B cell (primary cell): ENCODE measurements around the gene SORL1. TPM values are rescaled to one million over a fixed set of nuclear protein-coding genes. Genes with fewer than 3 reads are reported as not detected.

ENCODE experiments used
- ATAC-seq: fragments of 200-7000 bp; cut with Tn5 transposase; one replicate; pipeline ENCODE4 v1.10.0; 2021; ENCODE audit warnings: low read depth, mild to moderate bottlenecking, moderate number of reproducible peaks, moderate library complexity
- CTCF ChIA-PET: fragments of 350-600 bp; sonication (Branson Sonifier 250); formaldehyde crosslinking; loops from one replicate; lab custom pipeline; 2021; ENCODE audit warnings: antibody characterized with exemption, inconsistent platforms; lab: Charles Lee
- POLR2A ChIA-PET: fragments of 350-600 bp; sonication (Branson Sonifier 250); formaldehyde crosslinking; loops from one replicate; lab custom pipeline; 2021; ENCODE audit warnings: antibody characterized with exemption; lab: Charles Lee
- DNase-seq: peaks from one replicate; pipeline ENCODE4 v3.0.0; 2013
- H2AFZ ChIP-seq: 2 replicates; pipeline ENCODE4 v1.6.1; 2012; ENCODE audit warnings: mild to moderate bottlenecking, low read depth, low read length; ENCODE audit not compliant: insufficient read depth, poor library complexity, severe bottlenecking
- H3K27ac ChIP-seq, 2 donors: 1 replicate in 1 of 2; 2 replicates in 1 of 2; pipeline ENCODE4 v1.5.1; 2012 to 2013; ENCODE audit warnings: low read length in 2 of 2, mild to moderate bottlenecking in 2 of 2, moderate library complexity in 1 of 2
- H3K27me3 ChIP-seq, 4 experiments: fragments of 200-600 bp in 1 of 4; sonication (generic) in 1 of 4; replicated peaks in 1 of 4; 1 replicate in 2 of 4; 2 replicates in 2 of 4; pipeline versions ENCODE4 v1.6.1 to v1.7.0; 2013 to 2016; ENCODE audit warnings: low read length in 3 of 4, mild to moderate bottlenecking in 2 of 4, mixed read lengths in 1 of 4, moderate library complexity in 1 of 4; ENCODE audit not compliant: insufficient read depth in 4 of 4, control insufficient read depth in 3 of 4; ENCODE audit errors: control extremely low read depth in 1 of 4
- H3K36me3 ChIP-seq, 2 experiments: replicated peaks in 1 of 2; 1 replicate in 1 of 2; 2 replicates in 1 of 2; pipeline versions ENCODE4 v1.6.1 to v1.7.1; 2013; ENCODE audit warnings: low read length in 1 of 2; ENCODE audit not compliant: insufficient read depth in 2 of 2, control insufficient read depth in 1 of 2; ENCODE audit errors: control extremely low read depth in 1 of 2, extremely low read depth in 1 of 2
- H3K4me1 ChIP-seq, 2 donors: fragments of 200-600 bp in 1 of 2; sonication (generic) in 1 of 2; 1 replicate in 1 of 2; 2 replicates in 1 of 2; pipeline versions ENCODE4 v1.5.1 to v1.6.1; 2013 to 2017; ENCODE audit warnings: low read length in 2 of 2; ENCODE audit not compliant: control insufficient read depth in 2 of 2, insufficient read depth in 2 of 2
- H3K4me2 ChIP-seq: replicated peaks from 2 replicates; pipeline ENCODE3; 2012; ENCODE audit warnings: mild to moderate bottlenecking, low read depth, low read length; ENCODE audit not compliant: poor library complexity, severe bottlenecking
- H3K4me3 ChIP-seq, 5 experiments: fragments of 200-600 bp in 1 of 5; sonication (generic) in 1 of 5; 1 replicate in 3 of 5; 2 replicates in 2 of 5; pipeline versions ENCODE4 v1.5.1 to v1.7.0; 2011 to 2016; ENCODE audit warnings: low read length in 4 of 5, mild to moderate bottlenecking in 4 of 5, low read depth in 2 of 5, control low read depth in 1 of 5, moderate library complexity in 1 of 5; ENCODE audit not compliant: insufficient read depth in 1 of 5; ENCODE audit errors: control extremely low read depth in 1 of 5, extremely low read depth in 1 of 5
- H3K79me2 ChIP-seq: fragments of 200-600 bp; sonication (generic); one replicate; pipeline ENCODE4 v1.6.0; 2016; ENCODE audit warnings: low read length; ENCODE audit not compliant: control insufficient read depth, insufficient read depth
- H3K9ac ChIP-seq: fragments of 200-600 bp; sonication (generic); 2 replicates; pipeline ENCODE4 v1.6.1; 2017; ENCODE audit warnings: mild to moderate bottlenecking, low read length, moderate library complexity
- H3K9me3 ChIP-seq, 3 donors: one replicate each; pipeline versions ENCODE4 v1.6.1 to v1.7.1; 2013; ENCODE audit warnings: low read length in 2 of 3; ENCODE audit not compliant: control insufficient read depth in 2 of 3, insufficient read depth in 1 of 3; ENCODE audit errors: control extremely low read depth in 1 of 3
- H4K20me1 ChIP-seq: 2 replicates; pipeline ENCODE4 v1.6.0; 2012; ENCODE audit warnings: mild to moderate bottlenecking, low read length; ENCODE audit not compliant: insufficient read depth, control insufficient read depth, poor library complexity, severe bottlenecking
- H3K27ac Mint-ChIP-seq: one replicate; pipeline ENCODE4 v1.8.0; 2021; ENCODE audit warnings: mixed read lengths
- H3K27me3 Mint-ChIP-seq: one replicate; pipeline ENCODE4 v1.8.0; 2021; ENCODE audit warnings: mixed read lengths
- H3K4me1 Mint-ChIP-seq: one replicate; pipeline ENCODE4 v1.8.0; 2021; ENCODE audit warnings: mixed read lengths
- H3K4me3 Mint-ChIP-seq: one replicate; pipeline ENCODE4 v1.8.0; 2021; ENCODE audit warnings: mixed read lengths
- H3K9me3 Mint-ChIP-seq: one replicate; pipeline ENCODE4 v1.8.0; 2022; ENCODE audit warnings: mixed read lengths; ENCODE audit not compliant: insufficient read depth
- CTCF ChIP-seq: fragments of 200-600 bp; IDR thresholded peaks from one replicate; pipeline ENCODE4 v1.8.0; 2022; ENCODE audit warnings: antibody characterized with exemption, mild to moderate bottlenecking
- EZH2 ChIP-seq: IDR thresholded peaks from 2 replicates; pipeline ENCODE4 v1.6.1; 2012; ENCODE audit warnings: borderline replicate concordance, low read depth, mild to moderate bottlenecking, moderate library complexity, low read length; ENCODE audit not compliant: insufficient read depth, poor library complexity, severe bottlenecking
- WGBS: methylation state at CpG from one replicate; pipeline ENCODE4 v1.1.5; 2013; ENCODE audit warnings: missing lambda C conversion rate; ENCODE audit not compliant: insufficient coverage; 5-methylcytosine and 5-hydroxymethylcytosine counted together
- intact Hi-C: fragments of 100-400 bp; cut with micrococcal nuclease; formaldehyde crosslinking; loops from one replicate; pipeline ENCODE4 v1.10.0; 2022
- polyA plus RNA-seq: library from polyadenylated mRNA; depleted of rRNA; stranded (reverse); fragments of >200 nt; gene quantifications from 2 replicates; pipeline ENCODE4 v1.2.3, GENCODE V29; 2012
- total RNA-seq, 2 donors: library from RNA; stranded (reverse); fragments of 120-200 nt in 1 of 2; gene quantifications; 1 replicate in 1 of 2; 2 replicates in 1 of 2; pipeline versions ENCODE4 v1.2.3 to v1.2.4, GENCODE V29; 2013 to 2022

The SORL1 gene
- total and polyA plus RNA-seq, 2 donors (not counting 1 experiment from before 2014, with no cell fraction given), result 13.0 to 396 TPM

- Histone ChIP-seq H3K9ac (no peak overlapping the region), H3K9me3 (no peaks in the 10 kb centered on the region), H3K36me3 (peaks cover 0 to 62% of the 10 kb centered on the region in 2 experiments), H2AFZ (no peak overlapping the region), H3K27ac (no peak overlapping the region), H4K20me1 (peaks cover 6% of the 10 kb centered on the region), H3K79me2 (no peaks in the 10 kb centered on the region), H3K4me3 (no peak overlapping the region), H3K27me3 (no peaks in the 10 kb centered on the region), H3K4me1 (no peaks in the 10 kb centered on the region), H3K4me2 (no peak overlapping the region)
- H3K27me3 Mint-ChIP-seq, result no peaks in the 10 kb centered on the region
- no peaks in the 10 kb centered on the region for H3K9me3 Mint-ChIP-seq
- ATAC-seq, result no peak
- no peak overlapping the region for H3K4me3 Mint-ChIP-seq
- intact Hi-C loops, result no loop called here
- ChIA-PET CTCF (interaction anchor here (1.0 kb wide), 1 partner anchor 32 kb away, joined by 3 read pairs; no protein-coding TSS in a partner anchor), POLR2A (no interaction called here)
- H3K27ac Mint-ChIP-seq, result no peak overlapping the region
- TF ChIP-seq EZH2, result no peak
- TF ChIP-seq CTCF, result no peak
- 100% methylated on average over 3 of the region's 6 CpGs for WGBS
- DNase-seq, result no peak
- no peaks in the 10 kb centered on the region for H3K4me1 Mint-ChIP-seq
Measured at GRCh38 chr11:121559606-121560200, 107.6 kb downstream of the SORL1 start.

DNA sequence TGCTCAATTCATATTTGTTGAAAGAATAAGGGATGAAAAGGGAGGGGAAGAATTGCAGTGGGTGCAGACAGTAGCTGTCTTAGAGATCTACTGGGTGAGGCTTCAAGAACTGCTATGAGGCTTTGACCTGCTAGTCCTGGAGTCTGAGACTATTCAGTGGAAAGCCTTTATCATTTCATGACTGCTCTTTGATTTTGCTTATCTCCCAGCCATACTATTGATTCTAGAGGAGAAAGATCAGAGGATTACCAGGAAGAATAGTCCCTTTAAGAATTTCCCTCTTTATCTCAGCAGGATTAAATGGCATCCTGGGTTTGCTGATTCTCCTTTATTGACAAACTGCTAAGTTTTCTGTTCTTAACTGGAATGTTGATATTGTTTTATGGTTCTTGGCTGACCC lies 108.1 kb downstream of the SORL1 start:
- Histone ChIP-seq H3K27me3 (no peaks in the 10 kb centered on the region), H3K4me1 (no peaks in the 10 kb centered on the region), H3K9ac (no peak overlapping the region), H3K27ac (no peak overlapping the region), H3K4me3 (no peak overlapping the region), H3K36me3 (peaks cover 0 to 57% of the 10 kb centered on the region in 2 experiments), H3K9me3 (no peaks in the 10 kb centered on the region), H3K79me2 (no peaks in the 10 kb centered on the region), H4K20me1 (peaks cover 6% of the 10 kb centered on the region), H2AFZ (no peak overlapping the region), H3K4me2 (no peak overlapping the region)
- no peaks in the 10 kb centered on the region for H3K4me1 Mint-ChIP-seq
- H3K9me3 Mint-ChIP-seq, result no peaks in the 10 kb centered on the region
- TF ChIP-seq EZH2 (no peak), CTCF (no peak)
- ATAC-seq, result no peak
- H3K27me3 Mint-ChIP-seq, result no peaks in the 10 kb centered on the region
- ChIA-PET POLR2A (no interaction called here), CTCF (interaction anchor here (1.1 kb wide), 1 partner anchor 241 kb away, joined by 4 read pairs; no protein-coding TSS in a partner anchor)
- no peak overlapping the region for H3K4me3 Mint-ChIP-seq
- no peak for DNase-seq
- intact Hi-C loops, result no loop called here
- no peak overlapping the region for H3K27ac Mint-ChIP-seq
